GM21723 (cell line): ENCODE measurements around the gene ZNF660.

Source experiments
- ATAC-seq: cut with Tn5 transposase; IDR thresholded peaks from one replicate; pipeline ENCODE4 v1.9.1; 2021; ENCODE audit warnings: mild to moderate bottlenecking, moderate library complexity; ENCODE audit not compliant: unreplicated experiment

ZNF660 gene

GRCh38 chr3:44628716-44629115 is 44.0 kb downstream of the ZNF660 start:
- no peak for ATAC-seq

- no peak for ATAC-seq
Measured at GRCh38 chr3:44632193-44632592, 47.4 kb downstream of the ZNF660 start.

GRCh38 chr3:44642337-44642736 is 57.6 kb downstream of the ZNF660 start:
- no peak for ATAC-seq

GRCh38 chr3:44643024-44643423 is 58.3 kb downstream of the ZNF660 start:
- no peak for ATAC-seq

- no peak for ATAC-seq
Measured at GRCh38 chr3:44647771-44648170, 63.0 kb downstream of the ZNF660 start.

GRCh38 chr3:44648564-44649229 is 63.9 kb downstream of the ZNF660 start, which contains the start of gene ZNF35:
Gene ZNF35, plus strand, starts transcription at chr3:44648732. Its CDS starts 2,336 bp downstream, at chr3:44651068.
- ATAC-seq, result peak; percentile 98
